GM18873 (cell line): ENCODE measurements around the gene TMEM117.
"Not testable (repeated sequence)": the region's sequence is repeated elsewhere in the genome, so short reads cannot be mapped to it uniquely, and the experiment has no call there.

Source experiments
- ATAC-seq: cut with Tn5 transposase; IDR thresholded peaks from one replicate; pipeline ENCODE4 v1.9.1; 2021; ENCODE audit warnings: mild to moderate bottlenecking, moderate library complexity, moderate number of reproducible peaks; ENCODE audit not compliant: unreplicated experiment, low FRiP score

Gene TMEM117

DNA sequence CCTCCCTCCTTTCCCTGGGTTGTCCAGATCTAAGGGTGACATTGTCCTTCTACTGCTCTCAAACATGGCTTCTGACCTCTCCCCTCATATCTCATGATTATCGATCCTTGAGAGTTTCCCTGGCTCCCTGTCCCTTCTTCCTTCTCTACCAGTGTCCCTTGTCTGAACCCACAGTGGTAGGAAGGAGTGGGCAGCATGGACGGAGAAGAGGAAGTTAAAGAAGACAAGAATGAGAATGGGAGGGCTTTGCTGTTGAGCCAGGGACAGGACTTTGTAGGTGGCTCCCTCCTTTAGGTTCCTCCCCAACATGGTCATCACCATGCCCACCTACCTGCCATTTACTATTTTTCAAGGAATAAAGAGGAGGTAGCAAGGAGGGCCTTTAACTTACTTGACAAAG, 166.7 kb downstream of the TMEM117 start:
- ATAC-seq: no peak

DNA sequence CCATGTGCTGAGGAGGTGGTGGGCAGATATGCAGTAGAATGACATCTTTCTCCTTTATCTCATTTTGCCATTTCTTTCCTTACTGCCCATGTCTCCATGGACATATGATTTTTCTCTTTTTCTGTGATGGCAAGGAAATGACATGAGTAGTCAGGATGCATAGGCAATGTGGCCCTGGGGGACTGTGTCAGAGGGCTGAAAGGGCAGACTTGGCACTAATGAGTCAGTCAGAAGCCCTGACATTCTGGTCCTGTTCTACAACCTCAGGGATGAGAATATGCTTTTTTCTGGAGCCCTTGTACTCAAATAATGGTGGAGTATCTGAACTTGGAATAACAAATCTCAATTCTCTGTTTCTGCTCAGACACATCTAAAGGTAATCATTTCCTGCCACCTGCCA, 167.8 kb downstream of the TMEM117 start:
- no peak for ATAC-seq

DNA sequence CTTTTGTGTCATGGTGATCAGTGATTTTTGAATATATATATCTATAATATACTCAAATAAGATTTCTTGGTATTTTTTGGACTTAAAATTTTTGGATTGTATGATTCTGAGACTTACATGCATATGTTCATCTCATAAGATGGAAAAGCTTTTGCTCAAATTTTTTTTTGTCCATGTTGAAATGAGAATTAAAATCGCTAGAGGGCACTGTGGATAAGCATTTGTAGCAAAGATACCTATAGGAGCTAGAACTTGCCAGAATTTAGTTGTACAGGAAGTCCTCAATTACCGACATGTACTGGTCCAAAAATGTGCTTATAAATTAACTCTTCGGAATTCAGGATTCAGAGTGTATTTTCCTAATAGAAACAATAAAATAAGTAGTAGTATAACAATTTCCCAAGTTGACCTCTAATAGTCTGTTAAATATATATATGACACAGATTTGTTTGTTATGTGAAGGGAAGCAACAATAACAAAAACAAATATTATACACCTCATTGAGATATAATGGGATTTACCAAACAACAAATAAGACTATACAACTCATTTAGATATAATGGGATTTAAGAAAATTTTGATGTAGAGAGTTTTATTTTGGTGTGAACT, 179.6 kb downstream of the TMEM117 start:
- peak; percentile 80 for ATAC-seq

GRCh38 chr12:44017216-44017615, 181.3 kb downstream of the TMEM117 start:
- ATAC-seq: no peak

- no peak for ATAC-seq
Measured at GRCh38 chr12:44019118-44019517, 183.2 kb downstream of the TMEM117 start.

DNA sequence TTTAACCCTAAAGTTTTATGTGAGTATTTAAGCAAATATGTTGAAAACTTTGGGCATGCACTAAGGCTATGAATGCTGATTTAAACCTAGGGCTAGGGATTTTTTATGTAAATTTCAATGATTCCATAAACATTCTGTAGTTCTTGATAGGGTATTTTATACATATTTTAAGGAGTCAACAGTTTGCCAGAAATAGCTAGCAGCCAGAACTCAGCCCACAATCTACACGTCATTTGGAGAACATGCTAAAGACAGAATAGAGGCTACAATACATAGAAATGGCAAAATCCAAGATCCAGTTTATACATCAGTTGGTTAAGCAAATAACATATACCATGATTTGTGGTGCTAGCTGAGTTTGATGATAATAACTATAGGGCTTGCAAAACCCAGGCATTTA, 184.7 kb downstream of the TMEM117 start:
- no peak for ATAC-seq

GRCh38 chr12:44021471-44021971, 185.6 kb downstream of the TMEM117 start:
- peak; percentile 88 for ATAC-seq

GRCh38 chr12:44025499-44025898, 189.6 kb downstream of the TMEM117 start:
- ATAC-seq: no peak

GRCh38 chr12:44026046-44026445, 190.2 kb downstream of the TMEM117 start:
- no peak for ATAC-seq

GRCh38 chr12:44026926-44027325, 191.0 kb downstream of the TMEM117 start:
- ATAC-seq: not testable (repeated sequence)

DNA sequence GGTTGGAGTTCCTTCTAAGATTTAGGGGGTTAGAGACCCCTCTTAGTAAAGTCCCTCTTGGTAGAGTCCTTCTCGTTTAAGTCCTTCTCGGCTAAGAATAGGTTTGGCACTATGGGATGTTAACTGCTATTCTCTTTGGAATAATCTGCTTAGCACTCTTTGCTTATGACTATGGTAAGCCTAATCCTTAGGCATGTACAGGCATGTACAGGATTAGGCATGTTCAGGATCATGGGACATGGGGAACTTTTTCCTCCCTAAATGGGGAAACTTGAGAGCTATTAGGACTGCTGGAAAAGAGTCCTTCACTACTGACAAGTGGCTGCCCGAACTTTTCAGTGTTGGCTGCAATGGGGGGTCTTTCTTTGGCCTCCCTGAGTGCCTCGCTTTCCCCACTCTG, 193.3 kb downstream of the TMEM117 start:
- ATAC-seq: no peak

DNA sequence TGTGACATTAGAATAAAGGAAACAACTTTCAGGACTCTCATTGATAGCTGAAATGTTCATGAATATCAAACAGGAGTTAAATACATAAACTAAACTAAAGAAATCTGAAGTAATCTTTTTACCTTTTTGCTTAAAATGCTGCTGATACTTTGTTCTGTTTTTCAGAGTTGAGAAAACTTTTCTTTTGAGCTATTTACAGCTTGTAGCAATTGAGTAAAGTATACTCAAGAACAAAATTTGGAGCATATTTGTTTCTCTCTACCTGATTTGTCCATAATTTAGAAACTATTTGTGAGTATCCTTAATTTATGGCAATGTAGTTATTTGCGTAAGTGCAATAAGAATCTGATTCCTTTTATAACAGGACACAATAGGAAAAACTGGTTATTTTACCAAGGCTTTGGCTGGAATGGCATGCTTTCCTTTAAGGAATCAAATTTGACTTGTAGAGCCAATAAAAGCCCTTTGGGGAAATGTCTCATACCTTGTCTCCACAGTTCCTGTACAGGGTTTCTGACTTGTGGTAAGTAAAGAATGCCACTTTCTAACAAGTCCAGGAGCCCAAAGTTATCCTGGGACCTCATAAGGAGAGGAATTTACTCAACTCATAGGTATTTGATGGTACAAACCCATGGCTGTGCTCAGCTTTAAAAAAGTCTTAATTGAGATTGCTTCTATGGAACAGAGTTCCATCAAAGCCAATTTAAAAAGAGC, 195.7 kb downstream of the TMEM117 start:
- no peak for ATAC-seq

GRCh38 chr12:44034906-44035305, 199.0 kb downstream of the TMEM117 start:
- no peak for ATAC-seq

DNA sequence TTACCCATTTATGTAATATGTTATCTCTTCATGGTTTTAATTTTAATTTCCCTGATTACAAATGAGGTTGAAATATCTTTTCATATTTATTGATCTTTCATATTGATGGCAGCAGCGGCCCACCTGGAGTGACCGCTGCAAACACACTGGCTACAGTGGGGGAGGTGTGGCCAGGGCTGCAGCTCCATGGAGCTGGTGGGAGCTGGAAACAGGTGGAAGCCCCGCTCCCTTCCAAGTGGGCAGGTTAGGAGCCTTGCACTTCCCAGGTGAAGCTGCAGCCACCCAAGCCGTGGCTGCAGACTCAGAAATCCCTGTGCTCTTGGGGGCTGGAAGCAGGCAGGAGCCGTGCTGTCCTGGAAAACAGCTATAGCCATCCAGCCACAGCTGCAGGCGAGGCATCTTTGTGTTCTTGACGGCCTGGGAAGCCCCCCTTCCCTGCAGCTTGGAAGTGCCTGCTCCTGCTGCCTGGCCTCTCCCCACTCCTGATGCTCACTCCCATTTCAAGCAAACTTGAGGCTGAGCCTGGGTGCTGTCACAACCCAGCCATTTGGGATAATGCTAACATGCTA, 201.1 kb downstream of the TMEM117 start:
- no peak for ATAC-seq

DNA sequence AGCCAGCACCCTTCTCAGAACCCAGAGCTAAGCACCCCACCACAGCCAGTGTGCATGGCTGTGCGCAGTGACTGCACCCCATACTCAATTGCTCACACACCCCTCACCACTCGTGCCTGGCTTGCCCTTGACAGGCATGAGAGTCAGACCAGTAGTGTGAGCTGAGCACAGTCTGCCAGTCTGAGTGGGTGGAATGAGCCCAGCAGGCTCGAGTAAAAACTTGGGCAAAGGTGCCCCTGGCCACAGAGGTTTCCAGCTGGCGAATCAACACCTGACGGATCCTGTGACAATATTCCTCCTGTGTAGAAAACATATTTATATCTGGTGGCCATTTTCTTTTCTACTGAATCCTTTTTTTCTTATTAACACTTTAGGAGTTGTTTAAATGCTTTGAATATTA, 202.5 kb downstream of the TMEM117 start:
- no peak for ATAC-seq

DNA sequence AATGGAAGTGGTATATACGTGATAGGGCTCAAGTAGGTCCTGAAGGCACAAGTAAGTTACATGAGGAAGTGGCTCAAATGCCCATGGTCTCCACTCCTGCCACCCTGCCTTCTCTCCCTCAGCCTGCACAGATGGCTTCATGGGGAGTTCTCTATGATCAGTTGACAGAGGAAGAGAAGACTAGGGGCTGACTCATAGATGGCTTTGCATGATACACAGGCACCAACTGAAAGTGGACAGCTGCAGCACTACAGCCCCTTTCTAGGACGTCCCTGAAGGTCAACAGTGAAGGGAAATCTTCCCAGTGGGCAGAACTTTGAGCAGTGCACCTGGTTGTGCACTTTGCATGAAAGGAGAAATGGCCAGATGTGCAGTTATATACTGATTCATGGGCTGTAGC, 208.6 kb downstream of the TMEM117 start:
- ATAC-seq: not testable (repeated sequence)

DNA sequence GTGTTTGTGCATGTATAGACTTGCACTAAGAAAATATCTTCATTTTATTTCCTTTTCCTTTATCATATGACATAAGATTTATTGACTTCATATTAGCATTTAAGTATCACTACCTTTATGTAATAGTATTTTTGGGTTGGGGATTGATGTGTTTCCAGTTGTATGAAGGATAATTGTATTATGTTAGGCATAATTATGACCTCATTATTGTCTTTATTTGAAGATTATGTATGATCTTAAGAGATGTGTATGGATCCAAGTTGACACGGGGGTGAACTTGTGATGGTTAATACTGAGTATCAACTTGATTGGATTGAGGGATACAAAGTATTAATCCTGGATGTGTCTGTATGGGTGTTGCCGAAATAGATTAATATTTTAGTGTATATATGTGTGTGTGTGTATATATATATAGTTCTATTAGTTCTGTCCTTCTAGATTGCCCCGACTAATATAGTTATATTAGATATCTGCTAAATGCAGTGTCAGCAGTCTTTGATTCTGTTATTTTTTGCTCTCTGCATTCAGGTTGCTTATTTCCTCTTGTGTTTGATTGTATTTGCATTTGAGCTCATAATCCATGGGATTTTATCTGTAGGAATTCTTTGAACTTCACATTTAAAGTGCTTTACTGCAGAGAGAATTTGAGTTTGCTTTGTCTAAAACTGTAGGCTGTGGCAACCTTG, 211.0 kb downstream of the TMEM117 start:
- no peak for ATAC-seq

DNA sequence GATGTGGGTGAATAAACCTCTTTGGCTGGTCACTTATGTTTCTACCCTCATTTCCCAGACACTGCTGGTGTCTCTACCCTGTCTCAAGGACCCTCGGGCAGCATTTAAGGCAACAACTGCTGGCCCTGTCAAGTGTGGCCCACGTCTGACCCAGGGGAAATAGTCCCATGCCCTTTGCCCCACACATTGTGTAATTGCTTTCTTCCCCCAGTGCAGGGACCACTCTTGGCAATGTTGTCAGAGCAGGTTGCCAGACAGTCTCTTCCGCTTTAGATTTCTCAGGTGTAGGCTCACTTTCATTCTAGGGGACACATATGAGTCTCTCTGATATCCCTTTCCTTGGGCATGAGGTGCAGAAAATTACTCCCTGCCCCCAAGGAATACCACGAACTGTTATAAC, 216.7 kb downstream of the TMEM117 start:
- no peak for ATAC-seq

- ATAC-seq: no peak
Measured at GRCh38 chr12:44053549-44054127, 217.8 kb downstream of the TMEM117 start.

- no peak for ATAC-seq
Measured at GRCh38 chr12:44054281-44054680, 218.4 kb downstream of the TMEM117 start.

DNA sequence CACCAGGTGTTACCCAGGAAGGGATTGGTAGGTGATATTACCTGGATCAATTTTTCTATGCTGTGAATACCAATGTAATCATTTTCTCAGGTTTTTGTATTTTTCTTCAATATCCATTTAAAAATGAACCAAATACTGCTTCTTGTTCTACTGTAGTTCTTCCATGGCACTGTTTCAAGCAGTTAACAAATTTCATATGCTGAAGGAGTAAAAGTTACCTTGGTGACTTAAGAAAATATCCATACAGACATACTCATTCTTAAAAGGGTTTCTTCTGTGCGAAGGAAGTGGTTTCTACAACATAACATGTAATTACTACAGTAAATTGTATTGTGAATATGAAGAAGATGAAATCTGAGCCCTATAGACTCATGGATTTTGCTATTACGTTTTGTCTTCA, 222.5 kb downstream of the TMEM117 start:
- ATAC-seq: no peak
